ENCODE data around the gene TOMM40.

DNA sequence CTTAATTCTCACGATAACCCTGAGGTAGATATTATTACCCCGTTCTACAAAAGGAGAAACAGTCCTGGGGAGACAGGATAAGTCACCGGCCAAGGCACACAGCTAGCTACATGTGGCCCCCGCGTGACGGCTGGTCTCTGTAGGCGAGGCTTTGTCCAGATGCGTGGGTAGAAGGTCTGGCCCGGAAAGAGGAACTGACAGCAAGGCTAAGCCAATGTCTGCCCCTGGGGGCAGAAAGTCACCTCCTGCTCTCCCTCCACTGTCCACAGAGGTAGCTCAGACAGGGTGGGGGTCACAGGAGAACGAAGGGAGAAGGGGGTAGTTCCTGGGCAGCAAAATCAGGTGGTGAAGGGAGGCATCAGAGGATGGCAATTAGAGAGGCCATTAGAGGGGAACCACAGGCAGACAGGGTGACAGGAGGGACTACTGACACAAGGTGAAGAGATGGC lies 52.8 kb downstream of the TOMM40 start:
- TF ChIP-seq, protein P1, sequence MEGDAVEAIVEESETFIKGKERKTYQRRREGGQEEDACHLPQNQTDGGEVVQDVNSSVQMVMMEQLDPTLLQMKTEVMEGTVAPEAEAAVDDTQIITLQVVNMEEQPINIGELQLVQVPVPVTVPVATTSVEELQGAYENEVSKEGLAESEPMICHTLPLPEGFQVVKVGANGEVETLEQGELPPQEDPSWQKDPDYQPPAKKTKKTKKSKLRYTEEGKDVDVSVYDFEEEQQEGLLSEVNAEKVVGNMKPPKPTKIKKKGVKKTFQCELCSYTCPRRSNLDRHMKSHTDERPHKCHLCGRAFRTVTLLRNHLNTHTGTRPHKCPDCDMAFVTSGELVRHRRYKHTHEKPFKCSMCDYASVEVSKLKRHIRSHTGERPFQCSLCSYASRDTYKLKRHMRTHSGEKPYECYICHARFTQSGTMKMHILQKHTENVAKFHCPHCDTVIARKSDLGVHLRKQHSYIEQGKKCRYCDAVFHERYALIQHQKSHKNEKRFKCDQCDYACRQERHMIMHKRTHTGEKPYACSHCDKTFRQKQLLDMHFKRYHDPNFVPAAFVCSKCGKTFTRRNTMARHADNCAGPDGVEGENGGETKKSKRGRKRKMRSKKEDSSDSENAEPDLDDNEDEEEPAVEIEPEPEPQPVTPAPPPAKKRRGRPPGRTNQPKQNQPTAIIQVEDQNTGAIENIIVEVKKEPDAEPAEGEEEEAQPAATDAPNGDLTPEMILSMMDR (IDR thresholded peaks at IDR 0.05) = no peak
- TF ChIP-seq POLR2A (IDR thresholded peaks at IDR 0.05) = no peak
- no peak for TF ChIP-seq EP300 (IDR thresholded peaks at IDR 0.05)
